GM15510 (cell line): ENCODE data around the gene PTK7.

ENCODE experiments used
- POLR2A ChIP-seq: IDR thresholded peaks from 3 replicates; pipeline ENCODE4 v1.6.1; 2011; ENCODE audit warnings: borderline replicate concordance; ENCODE audit not compliant: insufficient read length; ENCODE audit errors: extremely low read depth

The PTK7 gene

GRCh38 chr6:43183441-43183840 is 107.3 kb downstream of the PTK7 start:
- no peak for TF ChIP-seq POLR2A

- TF ChIP-seq POLR2A = no peak
Observed at GRCh38 chr6:43184268-43184985, 108.3 kb downstream of the PTK7 start.

GRCh38 chr6:43185391-43185985 is 109.4 kb downstream of the PTK7 start:
- TF ChIP-seq POLR2A = no peak

GRCh38 chr6:43186019-43186418 is 109.9 kb downstream of the PTK7 start:
- TF ChIP-seq POLR2A = no peak

GRCh38 chr6:43186706-43187105 is 110.6 kb downstream of the PTK7 start:
- no peak for TF ChIP-seq POLR2A

GRCh38 chr6:43187821-43188220 is 111.7 kb downstream of the PTK7 start:
- no peak for TF ChIP-seq POLR2A

GRCh38 chr6:43188426-43188825 is 112.3 kb downstream of the PTK7 start:
- TF ChIP-seq POLR2A = no peak

GRCh38 chr6:43189776-43190304 is 113.7 kb downstream of the PTK7 start:
- no peak for TF ChIP-seq POLR2A

GRCh38 chr6:43192911-43193310 is 116.8 kb downstream of the PTK7 start:
- no peak for TF ChIP-seq POLR2A

- no peak for TF ChIP-seq POLR2A
Observed at GRCh38 chr6:43193929-43194328, 117.8 kb downstream of the PTK7 start.

GRCh38 chr6:43196337-43196736 is 120.2 kb downstream of the PTK7 start:
- TF ChIP-seq POLR2A = no peak

- no peak for TF ChIP-seq POLR2A
Observed at GRCh38 chr6:43199912-43200311, 123.8 kb downstream of the PTK7 start.

- no peak for TF ChIP-seq POLR2A
Observed at GRCh38 chr6:43200541-43200940, 124.4 kb downstream of the PTK7 start.

GRCh38 chr6:43202451-43202850 is 126.3 kb downstream of the PTK7 start:
- TF ChIP-seq POLR2A = no peak

- TF ChIP-seq POLR2A = no peak
Observed at GRCh38 chr6:43203029-43203717, 127.1 kb downstream of the PTK7 start.

GRCh38 chr6:43203718-43204095 is 127.6 kb downstream of the PTK7 start:
- TF ChIP-seq POLR2A = no peak

GRCh38 chr6:43204271-43205105 is 128.4 kb downstream of the PTK7 start:
- TF ChIP-seq POLR2A = no peak
